Measurements from ENCODE around the gene ROR2.

GRCh38 chr9:91549177-91549576 lies 400.9 kb downstream of the ROR2 start:
- TF ChIP-seq CTCF (IDR thresholded peaks at IDR 0.05) (no peak), POLR2A (IDR thresholded peaks at IDR 0.05) (no peak)

Data from uterus (tissue), 2 donors.